ENCODE measurements around the gene BCL2.

Gene BCL2

GRCh38 chr18:63161761-63162195 lies 157.8 kb downstream of the BCL2 start:
- DNase-seq (ENCODE audit: extremely low read depth in 1 of 2, low read depth in 1 of 2) = peak; percentile 45 to 66

GRCh38 chr18:63161032-63161760 lies 158.4 kb downstream of the BCL2 start:
- no peak for DNase-seq (ENCODE audit: extremely low read depth in 1 of 2, low read depth in 1 of 2)

GRCh38 chr18:63160172-63160995 lies 159.2 kb downstream of the BCL2 start:
- no peak for DNase-seq (ENCODE audit: extremely low read depth in 1 of 2, low read depth in 1 of 2)

- DNase-seq (ENCODE audit: extremely low read depth in 1 of 2, low read depth in 1 of 2) = no peak
Observed at GRCh38 chr18:63159590-63159989, 160.0 kb downstream of the BCL2 start.

DNA sequence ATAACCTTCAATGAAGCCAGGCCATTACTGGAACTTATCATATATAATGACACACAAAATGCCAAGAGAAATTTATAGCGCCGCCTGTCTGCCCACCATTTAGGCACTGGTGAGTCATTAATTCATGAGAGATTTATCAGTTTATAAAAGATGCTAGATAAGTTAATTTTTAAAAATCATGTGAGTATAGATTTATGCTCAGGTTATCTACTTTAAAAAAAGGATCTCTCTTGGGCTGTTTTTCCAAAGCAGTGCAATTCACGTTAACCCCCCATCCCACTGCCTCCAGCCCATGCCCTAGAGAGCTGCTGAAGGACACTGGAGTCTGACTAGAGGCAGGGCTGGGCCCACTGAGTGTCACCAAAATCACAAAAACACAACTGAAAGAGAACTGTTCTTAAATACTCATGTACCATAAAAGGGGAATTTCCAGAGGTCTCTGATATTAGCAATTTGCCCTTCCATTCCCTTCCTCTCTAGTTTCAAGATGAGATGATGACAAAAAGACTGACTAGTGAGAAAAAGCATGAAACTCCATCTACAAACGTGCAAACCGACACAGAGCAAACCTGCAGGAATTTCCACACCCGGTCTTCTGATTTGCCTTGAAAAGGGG lies 160.8 kb downstream of the BCL2 start:
- DNase-seq (ENCODE audit: extremely low read depth in 1 of 2, low read depth in 1 of 2) = no peak

GRCh38 chr18:63158012-63158631 lies 161.4 kb downstream of the BCL2 start:
- no peak for DNase-seq (ENCODE audit: extremely low read depth in 1 of 2, low read depth in 1 of 2)

DNA sequence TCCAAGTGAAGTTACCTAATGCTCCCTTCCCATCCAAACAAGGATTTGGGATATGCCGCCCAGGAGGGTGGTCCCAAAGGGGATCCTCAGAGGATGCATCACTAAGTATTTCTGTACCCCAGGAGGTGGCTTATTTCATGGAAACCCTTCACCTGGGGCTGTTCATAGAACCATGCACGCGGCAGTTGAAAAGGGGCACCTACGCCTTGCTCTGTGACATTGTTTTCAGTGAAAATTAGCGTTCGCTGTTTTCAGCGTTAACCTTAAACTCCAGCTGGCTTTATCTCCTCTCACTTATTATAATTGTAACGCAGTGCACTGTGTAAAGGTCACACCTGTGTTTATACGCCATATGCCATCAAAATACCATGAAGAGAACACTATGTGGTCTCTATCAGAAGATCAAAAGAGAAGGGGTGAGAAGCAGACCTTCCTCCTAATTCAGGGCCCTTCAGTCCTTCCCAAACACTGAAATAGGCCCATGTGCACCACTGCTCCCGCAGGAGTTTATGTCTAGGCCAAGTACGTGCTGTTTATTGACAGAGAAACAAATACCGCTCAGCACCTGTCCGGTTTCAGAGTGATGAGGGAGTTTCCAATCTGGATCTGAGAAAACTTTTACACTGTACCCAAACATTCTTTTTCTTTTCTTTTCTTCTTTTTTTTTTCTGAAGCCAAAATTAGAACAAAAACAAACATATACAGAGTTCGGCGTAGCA lies 162.1 kb downstream of the BCL2 start:
- DNase-seq (ENCODE audit: extremely low read depth in 1 of 2, low read depth in 1 of 2) = no peak

DNA sequence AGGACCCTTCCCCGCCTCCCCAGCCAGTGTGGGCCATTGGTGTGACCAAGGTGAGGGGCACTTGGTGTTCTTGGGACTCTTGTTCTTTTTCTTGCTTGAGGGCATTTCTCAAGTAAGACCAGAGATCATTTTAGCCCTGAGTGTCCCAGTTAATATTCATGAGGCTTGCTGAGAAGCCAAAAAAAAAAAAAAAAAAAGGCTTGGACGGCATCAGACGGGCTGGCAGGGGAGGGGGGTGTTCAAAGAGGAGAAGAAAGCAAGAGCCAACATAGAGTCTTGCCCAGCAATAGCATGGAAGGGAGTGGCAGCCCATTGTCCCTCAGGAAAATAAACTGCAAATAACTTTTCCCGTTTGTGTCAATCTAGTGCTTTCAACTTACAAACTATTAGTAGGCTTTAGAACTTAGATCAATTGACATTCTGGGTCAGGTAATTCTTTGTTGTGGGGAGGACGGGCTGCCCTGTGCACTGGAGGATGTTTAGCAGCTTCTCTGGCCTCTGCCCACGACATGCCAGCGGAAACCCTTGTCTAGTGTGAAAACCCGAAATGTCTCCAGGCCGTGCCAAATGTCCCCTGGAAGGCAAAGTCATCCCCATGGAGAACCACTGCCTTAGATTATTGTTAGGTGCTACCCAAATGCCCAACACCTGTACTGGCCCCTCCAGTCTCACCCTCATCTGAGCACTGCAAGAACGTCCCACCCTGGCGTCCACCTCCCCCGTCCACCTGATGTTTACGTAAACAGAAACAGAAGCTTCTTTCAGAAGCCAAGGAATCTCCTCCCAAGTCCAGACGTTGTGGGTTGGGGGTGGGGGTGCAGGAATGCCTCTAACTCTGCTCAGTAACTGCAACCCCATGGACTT lies 163.4 kb downstream of the BCL2 start:
- DNase-seq (ENCODE audit: extremely low read depth in 1 of 2, low read depth in 1 of 2) = no peak

DNA sequence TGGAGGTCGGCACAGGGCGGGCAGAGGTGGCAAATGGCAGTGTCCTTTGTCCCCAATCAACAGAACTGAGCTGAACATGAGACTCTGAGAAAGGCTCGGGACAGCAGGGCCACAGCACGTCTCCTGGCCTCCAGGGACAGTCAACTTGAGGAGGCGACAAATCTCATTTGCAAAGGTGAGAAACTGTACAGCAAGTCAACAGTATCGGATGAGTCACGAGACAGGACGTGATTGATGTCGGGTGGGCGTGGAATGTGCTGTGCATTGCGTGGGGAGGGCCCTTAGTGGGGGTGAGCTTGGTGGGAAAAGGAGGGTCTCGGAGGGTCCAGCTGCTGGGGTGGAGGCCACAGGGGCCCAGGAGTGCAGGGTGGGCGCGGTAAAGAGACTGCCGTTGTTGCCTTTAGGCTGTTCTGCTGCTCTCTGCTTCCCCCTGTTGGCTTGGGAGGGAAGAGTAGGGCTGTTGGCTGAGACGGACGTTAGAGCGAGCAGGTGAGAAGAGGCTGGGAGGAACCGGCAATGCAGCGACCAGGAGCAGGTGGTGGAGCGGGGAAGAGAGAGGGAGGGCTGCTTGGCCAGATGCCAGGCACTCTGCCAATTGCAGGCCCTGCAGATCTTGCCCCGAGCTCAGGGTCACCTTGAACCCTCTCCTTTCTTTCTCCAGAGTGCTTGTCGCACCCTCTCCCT lies 164.3 kb downstream of the BCL2 start:
- DNase-seq (ENCODE audit: extremely low read depth in 1 of 2, low read depth in 1 of 2) = peak; percentile 56 to 62

- no peak for DNase-seq (ENCODE audit: extremely low read depth in 1 of 2, low read depth in 1 of 2)
Observed at GRCh38 chr18:63154350-63155152, 165.0 kb downstream of the BCL2 start.

- DNase-seq (ENCODE audit: extremely low read depth in 1 of 2, low read depth in 1 of 2) = no peak
Observed at GRCh38 chr18:63152791-63153190, 166.8 kb downstream of the BCL2 start.

DNA sequence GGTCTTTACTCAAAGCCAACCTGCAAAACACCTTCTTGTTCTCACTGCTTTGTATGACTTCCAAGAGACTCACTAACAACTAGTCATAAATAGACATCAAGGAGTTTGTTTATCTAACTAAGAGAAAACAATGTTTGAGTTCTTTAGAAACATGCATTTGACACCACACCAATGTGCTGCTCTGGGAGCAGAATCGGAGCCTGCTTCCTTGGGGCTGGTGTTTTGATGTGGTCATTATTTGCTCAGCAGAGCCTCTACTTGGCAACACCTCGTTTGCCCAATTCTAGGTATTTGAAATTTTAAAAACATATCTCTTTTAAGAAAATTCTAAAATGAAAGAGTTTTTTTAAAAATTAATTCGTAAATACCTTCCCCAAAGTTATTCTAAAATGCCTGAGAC lies 167.5 kb downstream of the BCL2 start:
- DNase-seq (ENCODE audit: extremely low read depth in 1 of 2, low read depth in 1 of 2) = no peak

- DNase-seq (ENCODE audit: extremely low read depth in 1 of 2, low read depth in 1 of 2) = no peak
Observed at GRCh38 chr18:63151539-63151938, 168.0 kb downstream of the BCL2 start.

- DNase-seq (ENCODE audit: extremely low read depth in 1 of 2, low read depth in 1 of 2) = no peak
Observed at GRCh38 chr18:63150942-63151421, 168.6 kb downstream of the BCL2 start.

GRCh38 chr18:63150326-63150725 lies 169.2 kb downstream of the BCL2 start:
- DNase-seq (ENCODE audit: extremely low read depth in 1 of 2, low read depth in 1 of 2) = no peak

GRCh38 chr18:63149302-63149587 lies 170.3 kb downstream of the BCL2 start:
- no peak for DNase-seq (ENCODE audit: extremely low read depth in 1 of 2, low read depth in 1 of 2)

DNA sequence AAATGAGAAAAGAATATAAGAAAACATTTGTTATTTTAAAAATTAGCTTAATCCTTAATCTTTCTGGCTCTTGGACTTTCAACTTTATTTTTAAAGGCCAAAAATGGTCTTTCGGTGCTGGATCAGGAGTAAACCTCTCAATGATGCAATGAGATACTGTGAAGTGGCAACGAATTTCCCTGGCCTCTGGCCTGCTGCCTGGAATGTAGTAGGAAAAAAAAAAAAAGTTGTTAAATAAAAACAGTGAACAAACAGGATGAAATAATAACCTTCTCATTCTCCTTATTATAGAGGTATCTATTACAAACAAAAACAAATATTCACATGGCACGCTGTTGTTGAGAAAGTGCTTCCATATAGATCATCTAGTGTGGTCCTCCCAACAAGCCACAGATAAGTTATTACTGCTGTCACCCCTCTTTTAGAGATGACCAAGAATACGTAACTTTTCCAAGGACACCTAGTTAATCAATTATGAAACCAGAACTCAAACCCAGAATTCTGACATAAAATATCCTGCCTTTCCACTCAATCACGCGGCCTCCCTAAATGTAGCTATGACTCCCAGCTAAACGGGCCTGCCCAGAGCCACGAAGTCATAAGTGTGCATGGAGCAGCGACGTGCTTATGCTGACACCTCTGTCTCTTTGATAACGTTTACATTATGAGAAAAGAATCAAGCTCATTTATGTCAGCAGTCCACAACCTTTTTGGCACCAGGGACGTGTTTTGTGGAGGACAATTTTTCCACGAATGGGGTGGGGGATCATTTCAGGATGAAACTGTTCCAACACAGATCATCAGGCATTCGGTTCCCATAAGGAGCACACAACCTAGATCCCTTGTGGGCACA lies 170.9 kb downstream of the BCL2 start:
- no peak for DNase-seq (ENCODE audit: extremely low read depth in 1 of 2, low read depth in 1 of 2)

DNA sequence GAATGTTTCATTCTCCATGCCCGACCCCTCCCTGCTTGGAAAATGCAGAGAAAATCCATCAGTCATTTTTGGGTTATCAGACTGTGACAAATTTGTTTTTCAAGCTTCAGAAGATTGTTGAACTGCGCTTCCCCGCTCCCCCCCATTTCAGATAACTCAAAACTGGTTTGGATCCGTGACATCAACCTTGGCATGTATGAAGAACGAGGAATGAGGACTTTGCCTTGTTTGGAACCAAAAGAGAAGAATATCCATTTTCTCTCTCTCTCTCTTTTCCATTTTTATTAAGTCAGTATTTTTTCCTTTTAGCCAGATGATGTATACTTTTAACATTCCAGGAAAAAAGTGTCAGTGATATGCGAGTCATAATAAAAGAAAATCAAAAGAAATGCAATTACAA lies 171.6 kb downstream of the BCL2 start:
- no peak for DNase-seq (ENCODE audit: extremely low read depth in 1 of 2, low read depth in 1 of 2)

Data from activated CD8-positive, alpha-beta memory T cell treated with anti-CD3 and anti-CD28 coated beads for 1 hour (primary cell).